ENCODE results near the gene HTR2A.

HTR2A gene

GRCh38 chr13:46795321-46795720, 101.5 kb downstream of the HTR2A start:
- no peak for DNase-seq (ENCODE audit: low read depth)
- no peak overlapping the region for H3K4me3 ChIP-seq (ENCODE audit: low read length)
- no peak for TF ChIP-seq CTCF (conservative IDR thresholded peaks at IDR 0.05; ENCODE audit: low read length)

- no peak for DNase-seq (ENCODE audit: low read depth)
- TF ChIP-seq CTCF (conservative IDR thresholded peaks at IDR 0.05; ENCODE audit: low read length), result no peak
- H3K4me3 ChIP-seq (ENCODE audit: low read length), result no peak overlapping the region
Observed at GRCh38 chr13:46783504-46783903, 113.3 kb downstream of the HTR2A start.

GRCh38 chr13:46782691-46783090, 114.2 kb downstream of the HTR2A start:
- DNase-seq (ENCODE audit: low read depth), result no peak
- no peak overlapping the region for H3K4me3 ChIP-seq (ENCODE audit: low read length)
- TF ChIP-seq CTCF (conservative IDR thresholded peaks at IDR 0.05; ENCODE audit: low read length), result no peak

GRCh38 chr13:46782066-46782465, 114.8 kb downstream of the HTR2A start:
- TF ChIP-seq CTCF (conservative IDR thresholded peaks at IDR 0.05; ENCODE audit: low read length), result no peak
- no peak for DNase-seq (ENCODE audit: low read depth)
- H3K4me3 ChIP-seq (ENCODE audit: low read length), result no peak overlapping the region
